NCI-H510A treated with DMSO at 0.1 percent for 48 hours (cell line): ENCODE measurements around the gene KCNMA1.

Experiments used
- DNase-seq: peaks from one replicate; lab custom pipeline; 2025; lab: John Stamatoyannopoulos, UW

KCNMA1 gene

DNA sequence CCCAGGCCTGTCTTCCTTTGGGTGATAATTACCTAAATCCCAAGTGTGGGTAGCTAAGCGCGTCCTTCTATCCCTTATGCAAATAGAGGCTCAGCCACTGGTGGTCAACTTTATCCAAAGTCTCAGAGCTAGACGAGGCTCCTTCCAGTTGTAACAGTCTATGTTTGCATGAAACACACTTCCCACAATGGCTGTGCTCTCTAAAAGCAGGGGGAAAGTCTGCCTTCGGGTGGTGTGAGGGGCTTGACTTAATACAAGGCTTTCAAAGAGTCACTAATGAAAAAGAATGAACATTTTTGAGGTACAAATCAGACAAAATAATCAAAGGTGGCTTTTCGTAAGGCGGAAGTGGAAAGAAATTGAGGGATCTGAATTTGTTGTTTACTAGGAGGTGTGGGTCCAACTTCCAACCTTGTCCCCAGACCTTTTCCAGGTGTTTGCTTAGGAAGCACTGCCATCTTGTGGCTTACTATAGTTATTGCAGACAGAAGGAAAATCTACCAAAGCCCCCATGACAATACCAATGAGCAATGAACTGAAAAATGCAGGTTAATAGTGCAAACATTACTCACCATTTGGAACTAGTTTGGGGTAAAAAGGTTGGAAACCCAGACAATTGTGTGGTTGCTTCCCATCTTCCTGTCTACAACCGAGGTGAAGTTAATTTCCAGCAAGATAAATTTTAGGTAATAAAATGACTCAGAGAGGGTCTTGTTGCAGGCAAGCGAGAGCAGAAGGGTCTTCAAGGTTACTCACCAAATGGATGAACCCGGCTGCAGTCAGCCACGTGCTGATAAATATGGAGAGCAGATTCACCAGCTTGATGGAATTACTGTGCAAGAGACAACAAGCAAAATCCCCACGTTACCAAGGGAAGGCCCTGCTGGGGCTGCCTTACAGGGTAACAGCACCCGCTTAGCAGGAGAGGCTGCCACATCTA, 525.7 kb downstream of the KCNMA1 start:
- DNase-seq: peak; percentile 66

DNA sequence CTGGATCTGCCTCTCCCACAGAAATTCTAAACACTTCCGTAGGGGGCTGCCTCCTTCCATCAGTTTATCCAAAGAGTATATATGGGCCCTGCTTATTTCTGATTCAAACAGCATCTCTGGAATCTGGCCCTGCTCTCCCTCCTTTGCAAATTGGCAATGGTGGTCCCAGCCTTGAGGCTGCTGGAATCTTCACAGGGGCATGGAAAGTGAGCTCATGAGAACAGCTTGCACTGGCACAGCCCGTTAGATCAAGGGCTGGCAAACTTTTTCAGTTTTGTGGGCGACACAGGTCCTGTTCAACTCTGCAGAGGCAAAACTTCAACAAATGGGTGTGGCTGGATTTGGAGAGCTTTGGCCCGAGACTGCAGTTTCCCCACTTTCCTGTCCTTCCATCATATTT, 526.9 kb downstream of the KCNMA1 start:
- no peak for DNase-seq

DNA sequence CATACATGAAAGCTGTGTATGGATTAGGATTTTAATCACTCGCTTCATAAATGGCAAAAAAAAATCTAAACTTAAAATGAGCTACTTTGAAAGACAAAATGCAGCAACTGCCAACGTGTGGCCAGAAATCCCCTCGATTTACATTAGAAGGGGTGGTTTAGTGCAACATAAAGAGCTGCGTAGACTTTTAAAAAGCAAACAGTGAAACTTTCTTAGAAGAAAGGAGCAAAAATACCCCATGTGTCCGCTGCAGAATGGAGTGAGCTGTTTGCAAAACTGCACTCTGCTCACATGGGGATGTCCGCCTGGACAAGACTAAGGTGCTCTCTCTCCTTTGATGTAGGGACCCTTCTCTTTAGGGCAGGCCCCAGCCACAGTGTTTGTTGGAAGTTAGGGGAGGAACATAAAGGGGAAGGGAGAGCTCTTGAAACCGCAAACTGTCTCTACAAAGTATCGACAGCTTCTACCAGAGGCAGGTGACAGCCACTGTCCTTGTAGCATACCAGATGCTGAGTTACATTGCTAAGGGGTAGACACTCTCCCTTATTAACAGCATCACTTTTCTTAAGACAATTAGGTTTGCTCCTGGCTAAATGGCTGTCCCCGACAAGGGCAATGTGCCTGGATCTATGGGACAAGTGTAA, 528.1 kb downstream of the KCNMA1 start:
- no peak for DNase-seq

DNA sequence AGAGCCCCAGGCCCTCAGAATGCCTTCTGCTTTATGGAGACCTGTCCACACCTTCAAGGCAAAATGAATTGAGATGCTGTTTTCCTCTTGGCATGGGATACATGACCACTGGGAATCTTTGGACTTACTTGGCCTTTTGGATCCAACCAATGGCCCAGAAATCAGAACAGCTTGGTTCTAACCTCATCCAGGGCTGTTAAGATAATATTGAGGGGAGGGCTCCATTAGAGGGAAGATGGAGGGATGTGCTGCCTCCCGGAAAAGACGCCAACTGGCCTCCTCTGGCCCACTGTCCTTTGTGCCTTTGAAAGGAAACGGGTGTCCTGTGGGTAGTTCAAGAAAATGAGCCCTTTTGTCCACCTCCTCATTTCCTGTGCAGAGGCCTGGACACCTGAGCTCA, 530.9 kb downstream of the KCNMA1 start:
- DNase-seq: no peak

DNA sequence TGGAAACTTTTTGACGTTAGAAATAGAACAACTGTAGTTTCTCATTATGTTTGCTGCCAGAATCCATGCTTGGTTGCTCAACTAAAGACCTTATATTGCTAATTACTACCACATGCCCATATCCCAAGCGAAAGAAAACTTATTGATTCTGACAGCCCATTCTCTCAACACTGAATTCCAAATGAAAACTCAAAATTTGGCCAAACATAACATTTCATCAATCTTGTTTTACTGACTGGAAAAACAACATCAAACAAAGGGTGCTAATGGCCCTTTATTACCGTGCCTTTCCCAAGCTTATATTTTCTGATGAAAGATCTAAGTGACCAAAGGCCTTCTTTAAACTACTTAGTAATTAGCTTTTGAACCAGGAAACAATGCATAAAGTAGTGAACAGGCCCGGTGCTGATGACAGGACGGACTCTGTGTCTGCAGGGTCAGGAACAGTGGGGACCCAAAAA, 531.8 kb downstream of the KCNMA1 start:
- DNase-seq: no peak

DNA sequence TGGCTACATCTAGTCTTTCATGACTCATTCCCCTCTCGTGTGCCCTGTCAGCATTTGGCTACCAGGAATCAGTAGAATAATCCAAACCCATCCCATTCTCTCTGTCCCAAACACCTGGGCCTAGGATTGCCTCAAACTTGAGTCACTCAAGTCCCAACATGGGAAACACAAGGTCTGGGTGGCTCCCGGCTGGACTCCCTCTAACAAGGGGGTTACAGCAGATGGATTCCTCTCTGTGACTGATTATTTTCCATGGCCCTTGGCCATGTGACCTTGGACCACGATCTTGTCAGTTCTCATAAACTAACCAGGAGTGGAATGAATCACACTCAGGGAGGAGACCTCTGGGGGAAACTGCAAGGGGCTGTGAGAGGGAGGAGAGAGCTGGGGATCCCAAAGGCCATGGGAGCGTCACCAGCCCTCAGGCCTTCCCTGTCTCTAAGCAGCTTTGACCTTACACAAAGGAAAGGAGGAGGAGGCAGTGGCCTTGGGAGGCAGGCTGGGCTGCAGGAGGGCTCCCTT, 533.1 kb downstream of the KCNMA1 start:
- no peak for DNase-seq

DNA sequence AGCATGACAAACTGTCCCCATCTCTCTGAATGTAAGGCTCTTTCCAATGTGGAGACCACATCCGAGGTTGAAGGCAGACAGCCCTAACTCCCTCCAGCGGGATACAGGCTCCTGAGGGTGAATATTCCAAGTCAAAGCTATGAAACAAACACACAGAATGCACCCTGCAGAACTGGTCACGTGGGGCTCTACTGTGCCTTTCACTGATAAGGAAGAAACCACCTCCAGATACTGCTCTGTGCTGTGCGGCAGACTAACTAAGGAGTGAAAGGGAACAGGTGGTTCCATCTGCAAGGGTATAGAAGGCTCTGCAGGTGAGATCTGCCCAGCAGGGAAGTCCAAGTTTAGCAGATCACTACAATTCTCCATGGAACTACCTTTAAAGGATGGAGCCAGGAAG, 534.4 kb downstream of the KCNMA1 start:
- DNase-seq: no peak

DNA sequence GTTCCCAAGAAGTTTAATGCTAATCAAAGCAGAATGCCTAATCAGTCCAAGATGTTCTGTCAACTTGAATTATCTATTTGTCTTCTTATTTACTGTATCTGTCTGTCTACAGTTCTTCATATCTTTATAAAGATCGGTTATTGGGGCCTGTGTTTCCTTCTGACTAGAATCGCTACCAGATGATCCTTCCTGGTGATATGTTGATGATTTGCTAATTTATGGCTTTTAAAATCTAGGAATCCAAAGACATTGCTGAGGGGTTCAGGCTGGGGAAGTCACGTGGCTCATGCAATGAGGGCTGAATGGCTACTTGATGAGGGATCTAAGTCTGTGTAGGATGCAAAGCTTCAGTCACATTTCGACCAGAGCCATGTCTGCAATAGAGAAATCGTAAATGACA, 536.3 kb downstream of the KCNMA1 start:
- no peak for DNase-seq

DNA sequence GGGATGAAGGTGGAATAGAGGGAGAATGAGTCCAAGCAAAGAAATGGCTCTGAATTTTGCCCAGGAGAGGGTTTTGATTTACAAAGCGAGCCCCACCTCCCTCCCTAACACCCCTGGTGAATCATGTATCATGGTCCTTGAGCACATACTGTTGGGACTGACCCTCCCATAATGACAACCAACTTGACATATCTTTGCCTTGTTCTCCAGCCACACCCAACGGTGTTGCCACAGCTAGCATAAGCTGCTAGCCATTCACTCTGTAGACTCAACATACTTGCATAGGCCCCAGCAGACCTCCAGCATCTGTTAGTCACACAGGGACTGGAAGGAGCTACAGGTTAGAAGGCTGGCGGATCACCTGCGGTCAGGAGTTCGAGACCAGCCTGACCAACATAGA, 538.5 kb downstream of the KCNMA1 start:
- no peak for DNase-seq

DNA sequence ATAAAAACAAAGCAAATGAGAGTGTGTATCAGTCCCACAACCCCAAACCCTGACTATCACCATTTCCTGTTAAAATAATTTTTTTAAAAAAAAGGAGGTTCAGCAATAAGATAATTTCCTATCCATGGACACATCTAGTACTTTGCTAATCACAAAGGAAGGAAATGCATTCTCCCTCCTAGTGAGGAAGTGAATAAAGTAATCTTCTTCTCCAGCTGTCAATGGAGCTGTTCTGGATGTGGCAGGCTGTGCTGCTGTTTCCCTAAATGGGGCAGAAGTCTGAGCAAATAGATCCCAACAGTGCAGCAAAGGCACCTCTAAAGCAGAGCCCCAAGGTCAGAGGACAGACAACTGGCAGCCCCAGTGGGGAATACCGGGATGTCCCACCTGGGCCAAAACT, 540.0 kb downstream of the KCNMA1 start:
- no peak for DNase-seq

DNA sequence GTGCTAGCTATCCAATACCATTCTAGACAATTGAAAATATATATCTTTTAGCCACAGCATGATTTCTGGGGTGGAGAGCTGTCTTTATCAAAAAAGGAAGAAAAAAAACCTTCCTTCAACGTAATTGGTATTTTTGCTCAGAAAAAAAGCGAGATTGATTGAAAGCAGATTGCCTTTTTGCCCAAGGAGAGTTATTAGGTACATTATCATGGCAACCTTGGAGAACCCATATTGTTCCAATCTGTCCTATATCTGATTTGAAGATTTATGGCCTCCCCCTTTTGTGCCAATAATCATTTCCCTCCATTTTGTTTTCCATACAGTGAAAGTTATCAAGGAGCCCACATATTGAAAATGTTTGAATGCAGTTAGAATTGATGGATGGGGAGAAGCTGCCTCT, 544.5 kb downstream of the KCNMA1 start:
- no peak for DNase-seq

DNA sequence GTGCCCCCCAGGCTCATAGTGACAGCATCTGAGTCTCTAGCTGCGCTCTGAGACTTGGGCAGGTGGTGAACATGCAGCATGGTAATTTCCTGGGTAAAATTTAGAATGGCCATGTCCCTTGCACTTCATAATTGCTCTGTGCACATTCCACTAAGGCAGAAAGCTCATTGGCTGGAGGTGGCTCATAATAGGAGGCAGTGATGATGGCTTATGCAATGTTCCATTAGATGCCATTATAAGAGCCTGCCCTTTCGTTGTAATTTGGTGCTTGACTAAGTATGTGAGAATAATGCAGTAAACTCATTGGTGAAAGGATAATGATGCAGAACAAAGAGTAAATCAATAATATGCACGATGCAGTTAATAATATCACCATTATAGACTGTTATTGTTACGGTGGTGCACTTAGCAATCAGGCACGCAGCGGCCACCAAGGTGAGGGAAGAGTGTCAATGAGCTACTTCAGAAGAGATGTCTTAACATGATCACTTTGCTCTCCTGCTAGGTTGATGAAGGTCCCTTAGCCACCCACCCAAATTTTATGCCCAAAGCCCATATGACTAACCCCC, 545.9 kb downstream of the KCNMA1 start:
- no peak for DNase-seq

DNA sequence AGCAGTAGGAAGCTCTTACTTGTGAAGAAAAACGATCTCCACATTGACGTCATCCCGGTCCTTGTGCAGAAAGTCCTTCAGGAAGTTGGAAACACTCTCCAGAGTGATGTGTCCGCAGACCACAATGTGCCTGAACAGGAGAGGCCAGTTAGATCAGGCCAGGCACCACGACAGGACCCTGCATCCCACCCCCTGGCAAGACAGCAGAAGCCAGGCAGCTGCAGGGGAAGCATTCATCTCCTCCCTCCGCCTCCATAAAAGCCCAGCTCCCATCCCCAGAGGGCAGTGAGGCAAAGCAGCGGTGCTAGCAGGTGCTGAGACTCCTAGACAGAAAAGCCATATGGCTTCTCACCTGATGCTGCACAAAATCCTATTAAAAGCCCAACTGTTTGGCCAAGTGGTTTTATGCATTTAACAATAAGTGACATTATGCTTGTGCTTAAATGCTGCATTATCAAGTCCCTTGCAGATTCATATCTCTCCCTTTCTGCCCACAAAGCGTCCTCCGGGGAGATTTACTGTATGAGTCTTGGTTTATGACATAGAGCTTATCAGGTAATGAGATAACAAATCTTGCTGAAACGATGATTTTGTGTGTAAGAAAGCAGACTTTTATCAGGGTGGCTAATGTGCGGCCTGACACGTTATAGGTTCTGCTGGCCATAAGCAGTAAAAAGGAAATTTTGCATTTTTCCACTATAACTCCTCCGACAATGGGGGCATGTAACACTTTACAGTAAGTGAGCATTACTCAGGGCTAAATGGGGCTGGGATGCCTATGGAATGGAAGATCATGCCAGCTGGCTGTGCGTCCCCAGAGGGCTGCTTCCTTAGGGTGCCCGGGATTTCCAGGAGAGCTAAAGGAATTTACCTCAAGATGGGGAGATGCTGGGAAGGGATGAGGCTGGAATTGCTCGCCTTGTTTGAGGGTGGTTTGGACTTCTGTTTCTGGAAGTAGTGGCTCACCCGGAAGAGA, 546.9 kb downstream of the KCNMA1 start:
- no peak for DNase-seq

DNA sequence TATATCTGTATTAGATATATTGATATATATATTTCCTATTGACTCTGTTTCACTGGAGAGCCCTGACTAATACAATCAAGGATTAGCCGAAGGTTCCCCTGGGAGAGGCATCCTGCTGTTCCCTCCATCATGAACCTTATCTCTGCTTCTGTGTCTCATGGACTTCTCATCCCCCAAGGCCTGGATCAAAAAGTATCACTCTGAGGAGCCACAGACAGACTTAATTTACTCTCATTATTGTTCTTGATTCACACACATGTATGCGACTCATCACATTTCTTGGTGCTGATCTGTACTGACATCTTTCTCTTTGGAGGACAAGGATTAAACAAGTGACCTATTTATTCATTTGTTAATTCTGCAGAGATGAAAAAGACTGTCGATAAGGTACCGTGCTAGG, 550.2 kb downstream of the KCNMA1 start:
- no peak for DNase-seq

DNA sequence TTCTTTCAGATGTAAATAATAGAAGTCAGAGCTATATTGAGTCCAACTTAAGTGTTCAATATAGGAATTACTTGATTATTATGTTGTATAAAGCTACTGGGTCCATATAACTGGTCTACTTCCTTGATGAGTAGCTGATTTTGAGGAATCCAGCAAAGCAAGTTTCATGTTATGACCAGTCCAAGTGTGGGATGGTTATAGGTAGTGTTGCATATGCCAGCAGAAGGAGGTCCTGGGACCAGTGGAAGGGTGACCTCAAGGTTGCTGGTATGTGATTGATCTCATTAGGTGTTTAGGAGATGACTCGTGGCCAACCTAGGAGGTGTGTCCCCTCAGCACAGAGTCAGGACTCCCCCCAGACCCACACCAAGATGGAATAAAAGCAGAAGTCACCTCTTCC, 551.5 kb downstream of the KCNMA1 start:
- DNase-seq: no peak

DNA sequence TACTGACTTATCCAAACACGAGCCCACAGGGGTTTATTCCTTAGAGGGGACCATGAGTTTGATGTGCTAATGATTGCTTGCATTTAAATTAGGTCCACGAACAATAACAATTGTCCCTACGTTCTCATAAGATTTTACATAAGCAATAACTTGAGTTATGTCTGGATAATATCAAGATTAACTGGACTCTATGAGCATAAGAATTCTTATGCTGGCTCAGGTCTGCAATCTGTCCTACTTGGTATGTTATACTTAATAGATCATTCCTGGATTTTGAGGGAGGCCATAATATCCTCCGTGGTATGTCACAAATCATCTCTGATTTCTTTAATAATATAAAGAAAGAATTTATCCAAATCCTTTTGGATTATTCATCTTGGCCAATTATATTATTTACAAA, 552.3 kb downstream of the KCNMA1 start:
- no peak for DNase-seq

DNA sequence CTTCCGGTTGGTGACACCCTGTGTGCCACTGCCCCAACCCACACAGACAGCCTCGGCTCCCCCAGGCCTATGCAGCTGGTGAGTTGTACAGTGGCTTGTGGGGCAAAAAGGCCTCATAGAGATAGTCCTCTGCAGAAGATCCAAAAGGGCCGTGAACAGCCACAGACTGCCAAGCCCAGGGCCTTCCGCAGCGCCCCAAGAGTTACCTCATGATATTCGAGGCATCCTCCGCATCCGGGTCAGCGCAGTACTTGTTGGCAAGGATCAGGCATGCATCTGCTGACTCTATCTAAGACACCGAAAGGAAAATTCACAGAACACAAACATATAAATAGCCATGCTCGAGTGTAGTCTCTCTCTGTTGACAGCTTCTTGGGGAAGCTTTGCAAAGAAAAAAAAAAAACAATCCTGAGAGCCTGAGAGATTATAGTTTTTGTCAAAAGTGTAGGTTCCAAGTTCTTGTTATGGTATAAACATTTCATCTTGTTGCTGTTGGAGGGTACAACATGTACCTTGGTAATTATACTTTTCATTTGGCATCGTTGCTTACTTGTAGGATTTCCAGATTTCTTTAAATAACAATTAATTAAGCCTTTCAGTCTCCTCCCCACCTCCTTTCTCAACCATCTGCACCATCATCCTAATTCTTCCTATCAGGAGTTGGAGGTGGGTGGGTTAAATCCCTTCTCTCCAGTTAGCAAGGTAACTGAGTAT, 553.0 kb downstream of the KCNMA1 start:
- no peak for DNase-seq

DNA sequence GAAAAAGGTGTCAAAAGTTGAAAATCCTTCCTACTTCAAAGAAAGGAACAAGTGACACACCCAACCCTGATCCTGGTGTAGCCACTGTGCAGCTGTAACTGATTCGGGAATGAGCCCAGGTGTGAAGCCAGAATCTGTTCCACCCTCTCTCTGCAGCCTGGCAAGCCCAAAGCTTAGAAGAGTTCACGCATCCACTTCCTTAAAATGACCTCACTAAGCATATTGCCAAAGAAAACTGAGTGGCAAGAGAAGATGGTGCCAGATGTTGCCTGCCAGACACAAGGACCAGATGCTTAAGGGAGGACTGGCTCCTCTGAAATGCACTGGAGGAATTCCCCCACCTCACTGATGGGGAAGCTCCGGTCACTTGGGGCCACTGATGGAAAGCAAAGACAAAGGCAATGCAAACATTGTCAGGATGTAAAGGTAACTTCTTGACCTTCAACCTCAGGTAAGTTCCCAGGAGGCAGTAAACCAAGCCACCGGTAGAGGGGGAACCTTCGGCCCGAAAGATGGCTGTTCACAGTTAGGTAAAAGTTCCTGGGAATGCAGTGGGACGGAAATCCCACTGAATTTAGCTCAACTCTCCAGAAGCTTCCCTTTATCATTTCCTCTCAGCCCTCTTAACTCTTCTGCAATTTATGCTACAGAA, 554.9 kb downstream of the KCNMA1 start:
- DNase-seq: no peak

DNA sequence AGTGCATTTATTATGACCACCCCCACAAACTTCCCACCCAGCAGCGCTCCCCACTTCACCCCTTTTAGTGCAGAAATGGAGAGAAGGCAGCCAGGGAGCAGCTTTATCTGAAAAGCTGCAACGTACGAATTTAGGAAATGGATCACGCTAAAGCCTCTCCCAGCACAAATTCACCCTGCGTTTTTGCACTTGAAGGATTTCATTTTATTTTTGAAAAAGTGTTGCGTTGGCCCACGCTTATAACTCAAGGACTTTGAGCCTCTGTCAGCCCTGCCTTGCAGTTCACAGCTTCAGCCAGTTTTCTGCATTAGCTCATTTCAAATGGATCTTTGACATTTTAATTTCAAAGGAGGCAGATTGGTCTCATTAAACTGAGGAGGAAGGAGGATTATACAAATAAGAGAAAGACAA, 556.1 kb downstream of the KCNMA1 start:
- DNase-seq: no peak

DNA sequence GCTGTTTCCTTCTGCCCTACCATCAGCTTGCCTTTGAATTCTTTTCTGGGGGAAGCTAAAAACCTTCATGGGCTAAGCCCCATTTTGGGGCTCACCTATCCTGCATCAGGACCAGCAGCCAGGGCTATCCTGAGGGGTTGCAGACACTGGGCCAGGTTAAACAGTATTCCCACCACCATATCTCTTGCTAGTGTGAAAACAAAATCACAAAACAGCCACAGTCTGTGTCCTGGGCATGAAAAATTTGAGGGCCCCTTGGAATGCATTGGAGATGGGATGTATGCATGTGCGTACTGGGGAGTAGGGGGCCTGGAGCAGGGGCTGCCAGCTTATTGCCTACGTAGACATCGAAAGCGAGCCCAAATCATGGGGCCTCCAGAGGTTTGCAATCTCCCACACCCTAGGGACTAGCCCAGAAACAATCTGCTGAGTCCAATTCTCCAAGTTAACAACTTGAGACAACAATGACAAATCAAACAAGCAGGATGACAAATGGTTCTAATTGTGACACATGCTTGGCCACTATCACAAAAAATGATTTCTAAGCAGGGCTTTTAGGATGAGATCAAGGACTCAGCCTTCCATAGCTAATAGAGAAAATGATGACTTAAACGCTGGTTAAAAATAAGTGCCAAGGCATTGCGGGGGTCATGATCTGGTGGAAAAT, 557.1 kb downstream of the KCNMA1 start:
- DNase-seq: no peak
